ENCODE measurements around the gene CSPG4. TPM values are rescaled to one million over a fixed set of nuclear protein-coding genes. Genes with fewer than 3 reads are reported as not detected.
"Not testable (repeated sequence)": the region's sequence is repeated elsewhere in the genome, so short reads cannot be mapped to it uniquely, and the experiment has no call there.

Gene CSPG4
- total and polyA plus RNA-seq, 2 donors: 1.5 to 4.9 TPM

DNA sequence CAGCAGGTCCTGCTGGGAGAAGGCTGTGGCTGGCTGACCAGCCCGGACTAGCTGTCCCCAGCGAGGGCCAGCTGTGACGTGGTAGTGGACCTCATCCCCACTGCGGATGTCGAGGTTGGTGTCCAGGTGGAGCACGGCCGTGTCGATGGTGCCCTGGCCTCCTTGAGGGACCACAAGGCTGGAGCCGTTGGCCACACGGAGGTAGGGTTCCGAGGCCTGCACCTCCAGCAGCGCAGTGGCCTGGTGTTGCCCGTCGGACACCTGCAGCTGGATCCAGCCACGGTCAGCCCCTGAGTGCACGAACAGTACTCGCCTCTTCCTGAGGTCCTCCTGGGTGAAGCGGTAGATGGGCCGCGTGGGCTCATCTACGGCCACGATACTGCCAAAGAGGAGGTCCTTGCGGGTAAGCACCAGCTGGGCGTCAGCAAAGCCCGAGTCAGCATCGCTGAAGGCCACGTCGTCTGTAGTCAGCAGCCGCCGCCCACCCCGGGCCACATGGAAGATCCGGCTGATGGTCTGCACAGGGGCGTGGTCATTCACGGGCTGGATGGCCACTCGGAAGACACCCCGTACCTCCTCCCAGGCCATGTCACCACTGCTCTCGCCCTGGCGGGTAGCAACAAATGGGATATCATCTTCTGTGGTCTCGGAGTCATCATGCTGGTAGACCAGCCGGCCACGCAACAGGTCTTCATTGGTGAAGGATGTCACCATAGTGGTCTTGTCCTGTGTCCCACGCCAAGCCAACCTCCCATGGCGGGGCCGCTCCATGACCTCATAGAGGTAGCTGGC is 25.0 kb downstream of the CSPG4 start:
- H3K4me3 ChIP-seq (ENCODE audit: low read length in 2 of 2): no peak overlapping the region
- no peak for DNase-seq (ENCODE audit: low read depth in 6 of 9, low spot score in 9 of 9)
- WGBS: 96% methylated on average over 44 of the region's 44 CpGs
- no peak overlapping the region for H3K27ac ChIP-seq (ENCODE audit: low read depth in 1 of 2, low read length in 1 of 2)
- H3K27me3 ChIP-seq (ENCODE audit: control insufficient read depth in 2 of 2, insufficient read depth in 1 of 2, low read length in 1 of 2): no peaks in the 10 kb centered on the region
- H3K36me3 ChIP-seq (ENCODE audit: control insufficient read depth in 2 of 2, insufficient read depth in 2 of 2, low read length in 1 of 2): no peaks in the 10 kb centered on the region
- no peaks in the 10 kb centered on the region for H3K9me3 ChIP-seq (ENCODE audit: control insufficient read depth in 2 of 2, insufficient read depth in 1 of 2, low read length in 1 of 2)
- peaks cover 0 to 2% of the 10 kb centered on the region in 2 donors for H3K4me1 ChIP-seq (ENCODE audit: control insufficient read depth in 2 of 2, insufficient read depth in 2 of 2, low read length in 2 of 2)

GRCh38 chr15:75686212-75686642 is 26.4 kb downstream of the CSPG4 start:
- not testable (repeated sequence) for H3K36me3 ChIP-seq (ENCODE audit: control insufficient read depth in 2 of 2, insufficient read depth in 2 of 2, low read length in 1 of 2); H3K27me3 ChIP-seq (ENCODE audit: control insufficient read depth in 2 of 2, insufficient read depth in 1 of 2, low read length in 1 of 2); H3K4me3 ChIP-seq (ENCODE audit: low read length in 2 of 2); H3K27ac ChIP-seq (ENCODE audit: low read depth in 1 of 2, low read length in 1 of 2); H3K4me1 ChIP-seq (ENCODE audit: control insufficient read depth in 2 of 2, insufficient read depth in 2 of 2, low read length in 2 of 2); H3K9me3 ChIP-seq (ENCODE audit: control insufficient read depth in 2 of 2, insufficient read depth in 1 of 2, low read length in 1 of 2)
- WGBS: 40% methylated on average over 14 of the region's 14 CpGs
- DNase-seq (ENCODE audit: low read depth in 6 of 9, low spot score in 9 of 9): peak in 8 of 9 donors; percentile 9 to 71 (median 36)

DNA sequence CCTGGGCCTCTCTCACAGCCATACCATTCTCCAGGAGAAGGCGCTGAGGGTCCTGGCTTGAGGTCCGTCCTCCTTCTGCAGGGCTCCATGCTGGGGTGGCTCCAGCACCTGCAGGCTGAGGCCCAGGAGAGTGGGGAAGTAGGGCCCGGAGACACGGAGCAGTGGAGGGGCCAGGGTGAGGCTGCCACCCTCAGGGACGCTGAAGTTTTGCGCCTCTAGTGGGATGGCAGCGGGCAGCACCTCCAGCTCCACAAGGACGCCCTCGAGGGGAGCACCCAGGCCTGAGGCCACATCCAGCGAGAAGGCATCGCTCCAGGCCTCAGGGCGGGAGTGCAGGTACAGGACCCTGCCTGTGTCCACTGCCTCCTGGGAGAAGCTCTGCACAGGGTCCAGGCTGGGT is 27.5 kb downstream of the CSPG4 start:
- Histone ChIP-seq H3K36me3 (ENCODE audit: control insufficient read depth in 2 of 2, insufficient read depth in 2 of 2, low read length in 1 of 2) (no peaks in the 10 kb centered on the region), H3K9me3 (ENCODE audit: control insufficient read depth in 2 of 2, insufficient read depth in 1 of 2, low read length in 1 of 2) (no peaks in the 10 kb centered on the region), H3K27ac (ENCODE audit: low read depth in 1 of 2, low read length in 1 of 2) (no peak overlapping the region), H3K4me1 (ENCODE audit: control insufficient read depth in 2 of 2, insufficient read depth in 2 of 2, low read length in 2 of 2) (peaks cover 0 to 2% of the 10 kb centered on the region in 2 donors), H3K4me3 (ENCODE audit: low read length in 2 of 2) (no peak overlapping the region), H3K27me3 (ENCODE audit: control insufficient read depth in 2 of 2, insufficient read depth in 1 of 2, low read length in 1 of 2) (no peaks in the 10 kb centered on the region)
- no peak for DNase-seq (ENCODE audit: low read depth in 6 of 9, low spot score in 9 of 9)
- 84% methylated on average over 12 of the region's 12 CpGs for WGBS

DNA sequence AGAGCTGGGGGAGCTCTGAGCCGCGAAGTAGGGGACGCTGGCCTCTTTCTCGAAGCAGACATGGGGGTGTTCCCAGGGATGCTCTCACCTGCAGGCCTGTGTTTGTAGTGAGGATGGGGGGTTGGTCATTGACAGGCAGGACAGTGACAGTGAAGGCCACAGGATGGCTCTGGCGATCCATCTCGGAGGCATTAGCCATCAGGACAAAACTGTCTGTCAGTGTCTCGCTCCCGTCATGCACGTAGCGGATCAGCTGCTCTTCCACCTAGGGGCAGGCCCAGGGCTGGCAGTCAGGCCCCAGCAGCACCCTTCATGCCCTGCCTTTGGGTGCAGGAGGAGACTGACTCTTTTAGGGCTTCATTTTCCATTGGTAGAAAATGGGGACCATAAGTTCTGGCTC is 28.0 kb downstream of the CSPG4 start:
- Histone ChIP-seq H3K27me3 (ENCODE audit: control insufficient read depth in 2 of 2, insufficient read depth in 1 of 2, low read length in 1 of 2) (no peaks in the 10 kb centered on the region), H3K4me1 (ENCODE audit: control insufficient read depth in 2 of 2, insufficient read depth in 2 of 2, low read length in 2 of 2) (peaks cover 0 to 2% of the 10 kb centered on the region in 2 donors), H3K27ac (ENCODE audit: low read depth in 1 of 2, low read length in 1 of 2) (no peak overlapping the region), H3K9me3 (ENCODE audit: control insufficient read depth in 2 of 2, insufficient read depth in 1 of 2, low read length in 1 of 2) (no peaks in the 10 kb centered on the region), H3K36me3 (ENCODE audit: control insufficient read depth in 2 of 2, insufficient read depth in 2 of 2, low read length in 1 of 2) (no peaks in the 10 kb centered on the region), H3K4me3 (ENCODE audit: low read length in 2 of 2) (no peak overlapping the region)
- 98% methylated on average over 10 of the region's 10 CpGs for WGBS
- no peak for DNase-seq (ENCODE audit: low read depth in 6 of 9, low spot score in 9 of 9)

GRCh38 chr15:75683646-75684312 is 28.9 kb downstream of the CSPG4 start:
- H3K36me3 ChIP-seq (ENCODE audit: control insufficient read depth in 2 of 2, insufficient read depth in 2 of 2, low read length in 1 of 2); H3K4me3 ChIP-seq (ENCODE audit: low read length in 2 of 2); H3K27ac ChIP-seq (ENCODE audit: low read depth in 1 of 2, low read length in 1 of 2); H3K27me3 ChIP-seq (ENCODE audit: control insufficient read depth in 2 of 2, insufficient read depth in 1 of 2, low read length in 1 of 2); H3K9me3 ChIP-seq (ENCODE audit: control insufficient read depth in 2 of 2, insufficient read depth in 1 of 2, low read length in 1 of 2); H3K4me1 ChIP-seq (ENCODE audit: control insufficient read depth in 2 of 2, insufficient read depth in 2 of 2, low read length in 2 of 2): not testable (repeated sequence)
- peak in 8 of 9 donors; percentile 33 to 81 (median 62) for DNase-seq (ENCODE audit: low read depth in 6 of 9, low spot score in 9 of 9)
- 23% methylated on average over 14 of the region's 14 CpGs for WGBS

DNA sequence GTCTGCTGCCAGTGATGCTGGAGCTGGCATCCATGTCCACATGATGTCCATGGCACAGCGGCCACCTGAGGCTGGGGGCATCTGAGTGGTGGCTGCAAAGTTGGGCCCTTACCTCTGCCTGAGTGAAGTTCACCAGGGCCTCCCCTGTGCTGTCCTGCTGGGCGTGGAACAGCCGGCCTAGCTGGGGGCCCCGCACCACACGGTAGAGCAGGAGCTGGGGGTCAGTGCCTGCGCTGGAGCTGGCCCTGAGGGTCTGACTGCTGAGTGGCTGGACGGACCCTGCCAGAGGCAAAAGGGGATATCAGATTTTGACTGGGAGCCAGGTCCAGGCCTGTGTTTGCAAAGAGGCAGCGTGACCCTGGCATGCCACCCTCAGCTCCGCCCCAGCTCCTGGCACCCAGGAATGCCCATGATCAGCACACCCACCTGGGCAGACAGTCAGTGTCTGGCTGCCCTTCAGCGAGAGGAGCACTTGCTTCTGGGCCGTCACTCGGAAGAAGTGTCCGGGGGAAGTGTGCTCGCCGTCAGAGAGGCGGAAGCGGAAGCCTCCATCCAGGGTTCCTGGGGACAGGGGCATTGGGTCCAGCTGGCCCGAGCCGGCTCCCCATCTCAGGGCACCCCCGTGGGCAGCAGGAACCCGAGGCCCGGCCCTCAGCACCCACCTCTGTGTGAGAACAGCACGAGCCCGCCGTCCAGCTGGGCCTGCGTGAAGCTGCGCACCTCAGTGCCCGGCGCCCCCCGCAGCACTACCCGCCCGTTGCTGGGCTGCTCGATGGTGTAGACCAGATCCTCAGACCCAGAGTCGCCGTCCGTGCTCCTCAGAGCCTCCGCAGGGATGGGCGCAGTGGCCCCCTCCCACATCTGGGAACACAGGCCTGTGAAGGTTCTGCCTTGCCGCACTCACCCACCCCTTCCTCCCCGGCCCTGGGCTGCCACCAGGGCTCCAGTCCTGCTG is 30.2 kb downstream of the CSPG4 start:
- DNase-seq (ENCODE audit: low read depth in 6 of 9, low spot score in 9 of 9): no peak
- WGBS: 98% methylated on average over 40 of the region's 40 CpGs
- no peak overlapping the region for H3K27ac ChIP-seq (ENCODE audit: low read depth in 1 of 2, low read length in 1 of 2)
- peaks cover 0 to 2% of the 10 kb centered on the region in 2 donors for H3K4me1 ChIP-seq (ENCODE audit: control insufficient read depth in 2 of 2, insufficient read depth in 2 of 2, low read length in 2 of 2)
- no peaks in the 10 kb centered on the region for H3K9me3 ChIP-seq (ENCODE audit: control insufficient read depth in 2 of 2, insufficient read depth in 1 of 2, low read length in 1 of 2)
- no peaks in the 10 kb centered on the region for H3K27me3 ChIP-seq (ENCODE audit: control insufficient read depth in 2 of 2, insufficient read depth in 1 of 2, low read length in 1 of 2)
- H3K36me3 ChIP-seq (ENCODE audit: control insufficient read depth in 2 of 2, insufficient read depth in 2 of 2, low read length in 1 of 2): no peaks in the 10 kb centered on the region
- no peak overlapping the region for H3K4me3 ChIP-seq (ENCODE audit: low read length in 2 of 2)

GRCh38 chr15:75680007-75680789 is 32.5 kb downstream of the CSPG4 start:
- Histone ChIP-seq H3K4me3 (ENCODE audit: low read length in 2 of 2) (no peak overlapping the region), H3K27me3 (ENCODE audit: control insufficient read depth in 2 of 2, insufficient read depth in 1 of 2, low read length in 1 of 2) (no peaks in the 10 kb centered on the region), H3K27ac (ENCODE audit: low read depth in 1 of 2, low read length in 1 of 2) (no peak overlapping the region), H3K4me1 (ENCODE audit: control insufficient read depth in 2 of 2, insufficient read depth in 2 of 2, low read length in 2 of 2) (peaks cover 0 to 2% of the 10 kb centered on the region in 2 donors), H3K36me3 (ENCODE audit: control insufficient read depth in 2 of 2, insufficient read depth in 2 of 2, low read length in 1 of 2) (no peaks in the 10 kb centered on the region), H3K9me3 (ENCODE audit: control insufficient read depth in 2 of 2, insufficient read depth in 1 of 2, low read length in 1 of 2) (no peaks in the 10 kb centered on the region)
- DNase-seq (ENCODE audit: low read depth in 6 of 9, low spot score in 9 of 9): no peak
- 89% methylated on average over 11 of the region's 11 CpGs for WGBS

- WGBS: 97% methylated on average over 6 of the region's 6 CpGs
- not testable (repeated sequence) for H3K27ac ChIP-seq (ENCODE audit: low read depth in 1 of 2, low read length in 1 of 2); H3K27me3 ChIP-seq (ENCODE audit: control insufficient read depth in 2 of 2, insufficient read depth in 1 of 2, low read length in 1 of 2); H3K4me1 ChIP-seq (ENCODE audit: control insufficient read depth in 2 of 2, insufficient read depth in 2 of 2, low read length in 2 of 2); H3K36me3 ChIP-seq (ENCODE audit: control insufficient read depth in 2 of 2, insufficient read depth in 2 of 2, low read length in 1 of 2); H3K4me3 ChIP-seq (ENCODE audit: low read length in 2 of 2); H3K9me3 ChIP-seq (ENCODE audit: control insufficient read depth in 2 of 2, insufficient read depth in 1 of 2, low read length in 1 of 2); DNase-seq (ENCODE audit: low read depth in 6 of 9, low spot score in 9 of 9)
Measured at GRCh38 chr15:75678324-75678690, 34.3 kb downstream of the CSPG4 start.
